GM23248 (cell line): Measurements from ENCODE around the gene CAST. TPM values are rescaled to one million over a fixed set of nuclear protein-coding genes. Genes with fewer than 3 reads are reported as not detected.

Source experiments
- DNase-seq: peaks from one replicate; pipeline ENCODE4 v3.0.0-alpha.2; 2015
- H2AFZ ChIP-seq: fragments of 200-600 bp; sonication (generic); 2 replicates; pipeline ENCODE4 v1.6.1; 2016; ENCODE audit warnings: antibody characterized with exemption
- H3F3A ChIP-seq: fragments of 200-600 bp; sonication (generic); 2 replicates; pipeline ENCODE4 v1.6.1; 2016; ENCODE audit warnings: mild to moderate bottlenecking, antibody characterized with exemption, mixed run types; ENCODE audit not compliant: insufficient read depth
- H3K27ac ChIP-seq: fragments of 200-600 bp; sonication (generic); 2 replicates; pipeline ENCODE4 v1.5.1; 2016; ENCODE audit warnings: mild to moderate bottlenecking
- H3K27me3 ChIP-seq: fragments of 200-600 bp; sonication (generic); replicated peaks from 2 replicates; pipeline ENCODE4 v1.6.1; 2016; ENCODE audit warnings: mild to moderate bottlenecking; ENCODE audit not compliant: insufficient read depth
- H3K36me3 ChIP-seq: fragments of 200-600 bp; sonication (generic); 2 replicates; pipeline ENCODE4 v1.6.1; 2016; ENCODE audit warnings: low read depth, mild to moderate bottlenecking
- H3K4me1 ChIP-seq: fragments of 200-600 bp; sonication (generic); 2 replicates; pipeline ENCODE4 v1.6.1; 2016; ENCODE audit warnings: mild to moderate bottlenecking; ENCODE audit not compliant: insufficient read depth
- H3K4me2 ChIP-seq: fragments of 200-600 bp; sonication (generic); one replicate; pipeline ENCODE4 v1.6.1; 2016; ENCODE audit warnings: mild to moderate bottlenecking; ENCODE audit not compliant: unreplicated experiment
- H3K4me3 ChIP-seq: fragments of 200-600 bp; sonication (generic); 2 replicates; pipeline ENCODE4 v1.5.1; 2016; ENCODE audit warnings: mild to moderate bottlenecking
- H3K79me2 ChIP-seq: fragments of 200-600 bp; sonication (generic); 2 replicates; pipeline ENCODE4 v1.6.1; 2016; ENCODE audit warnings: mild to moderate bottlenecking; ENCODE audit not compliant: insufficient read depth
- H3K9ac ChIP-seq: fragments of 200-600 bp; sonication (generic); 2 replicates; pipeline ENCODE4 v1.6.1; 2016; ENCODE audit warnings: mild to moderate bottlenecking
- H3K9me2 ChIP-seq: fragments of 200-600 bp; sonication (generic); 2 replicates; pipeline ENCODE4 v1.6.1; 2016; ENCODE audit warnings: mixed run types, mild to moderate bottlenecking, moderate library complexity; ENCODE audit not compliant: insufficient read depth
- H3K9me3 ChIP-seq: fragments of 200-600 bp; sonication (generic); one replicate; pipeline ENCODE4 v1.6.1; 2017; ENCODE audit warnings: low read depth
- H4K20me1 ChIP-seq: fragments of 200-600 bp; sonication (generic); 2 replicates; pipeline ENCODE4 v1.6.0; 2016; ENCODE audit not compliant: insufficient read depth
- EZH2 ChIP-seq: fragments of 200-600 bp; sonication (generic); IDR thresholded peaks from 2 replicates; pipeline ENCODE4 v1.6.1; 2018; ENCODE audit warnings: antibody characterized with exemption, mild to moderate bottlenecking; ENCODE audit not compliant: insufficient read depth, poor library complexity, severe bottlenecking
- EZH2phosphoT487 ChIP-seq: fragments of 200-600 bp; sonication (generic); IDR thresholded peaks from 2 replicates; pipeline ENCODE4 v1.6.1; 2018; ENCODE audit warnings: antibody characterized with exemption, moderate library complexity, mild to moderate bottlenecking, low read depth; ENCODE audit not compliant: insufficient read depth
- WGBS, 2 experiments: methylation state at CpG; one replicate each; pipeline ENCODE4 v1.1.6; 2015 to 2017; ENCODE audit warnings: low lambda C conversion rate in 2 of 2, low coverage in 1 of 2; ENCODE audit errors: missing lambda C conversion rate in 2 of 2; 5-methylcytosine and 5-hydroxymethylcytosine counted together
- in situ Hi-C: fragments of 300-500 bp; cut with MboI; formaldehyde crosslinking; loops from 2 replicates; pipeline ENCODE4 v1.15.0; 2020
- polyA plus RNA-seq: library from polyadenylated mRNA; unstranded; fragments of >200 nt; fragmentation: Nextera tagmentation; extraction: Ambion mirVana; gene quantifications from 2 replicates; pipeline ENCODE4 v1.2.1, GENCODE V29; 2016
- total RNA-seq: library from RNA; depleted of rRNA; stranded (reverse); fragments of >200 nt; shearing (Covaris generic); gene quantifications from 2 replicates; pipeline ENCODE4 v1.2.3, GENCODE V29; 2014

The CAST gene
- total and polyA plus RNA-seq, 2 experiments from 2014 or later = 179 to 196 TPM

DNA sequence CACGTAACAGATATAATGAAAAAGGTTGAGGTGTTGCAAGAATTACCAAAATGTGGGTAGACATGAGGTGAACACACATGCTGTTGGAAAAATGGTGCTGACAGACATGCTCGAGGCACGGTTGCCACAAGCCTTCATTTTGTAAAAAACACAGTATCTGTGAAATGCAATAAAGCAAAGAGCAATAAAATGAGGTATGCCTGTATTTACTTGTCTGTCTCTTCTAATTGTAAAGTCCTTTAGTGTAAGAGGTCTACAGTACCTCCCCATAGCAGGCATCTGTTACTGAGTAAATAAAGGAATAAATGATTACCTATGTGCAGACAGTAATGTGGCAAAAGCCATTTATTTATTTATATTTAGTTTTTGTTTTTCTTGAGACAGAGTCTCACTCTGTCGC lies 3.0 kb upstream of the CAST start:
- H3K9me2 ChIP-seq = no peaks in the 10 kb centered on the region
- H4K20me1 ChIP-seq = no peaks in the 10 kb centered on the region
- H3F3A ChIP-seq = peaks cover 53% of the 10 kb centered on the region
- DNase-seq = no peak
- H3K27ac ChIP-seq = no peak overlapping the region
- no peaks in the 10 kb centered on the region for H3K36me3 ChIP-seq
- no peaks in the 10 kb centered on the region for H3K27me3 ChIP-seq
- in situ Hi-C loops = no loop called here
- H3K9ac ChIP-seq = no peak overlapping the region
- H3K4me3 ChIP-seq = no peak overlapping the region
- H3K4me2 ChIP-seq = no peak overlapping the region
- no peak for TF ChIP-seq EZH2
- no peak for TF ChIP-seq EZH2phosphoT487
- no peaks in the 10 kb centered on the region for H3K9me3 ChIP-seq
- peaks cover 43% of the 10 kb centered on the region for H3K4me1 ChIP-seq
- no peak overlapping the region for H2AFZ ChIP-seq
- peaks cover 9% of the 10 kb centered on the region for H3K79me2 ChIP-seq
- WGBS, 2 experiments = 92 to 94% methylated on average over 4 of the region's 4 CpGs

DNA sequence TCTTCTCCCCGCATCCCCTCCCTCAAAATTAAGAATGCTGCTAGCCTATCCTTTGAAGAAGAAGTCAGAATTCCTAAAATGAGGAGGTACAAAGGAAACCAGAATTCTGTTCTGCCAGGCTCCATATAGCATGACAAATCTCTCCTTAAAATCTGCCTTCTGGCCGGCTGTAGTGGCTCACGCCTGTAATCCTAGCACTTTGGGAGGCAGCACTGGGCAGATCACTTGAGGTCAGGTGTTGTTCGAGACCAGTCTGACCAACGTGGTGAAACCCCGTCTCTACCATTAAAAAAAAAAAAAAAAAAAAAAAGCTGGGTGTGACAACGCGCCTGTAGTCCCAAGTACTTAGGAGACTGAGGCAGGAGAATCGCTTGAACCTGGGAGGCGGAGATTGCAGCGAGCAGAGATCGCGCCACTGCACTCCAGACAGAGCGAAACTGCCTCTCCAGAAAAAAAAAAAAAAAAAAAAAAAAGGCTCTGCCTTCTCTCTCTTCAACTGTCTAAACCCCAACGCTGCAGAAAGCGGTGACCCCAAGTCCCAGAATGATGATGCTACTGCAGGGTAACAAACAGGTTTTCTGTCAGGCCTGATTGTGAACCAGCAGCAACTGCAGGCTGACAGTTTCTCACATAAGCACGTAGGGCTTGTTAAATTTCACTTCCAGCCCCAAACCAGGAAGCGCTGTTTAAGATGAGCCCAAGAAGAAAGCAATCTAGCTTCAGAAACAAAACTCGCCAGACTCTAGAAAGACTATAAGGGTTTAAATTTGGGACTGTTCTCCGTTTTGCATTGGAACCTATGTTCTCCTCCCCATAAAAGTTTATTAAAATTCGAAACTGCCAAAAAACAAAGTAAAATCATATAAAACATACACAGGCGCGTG lies 963 bp upstream of the CAST start:
- Histone ChIP-seq H3K9me3 (no peaks in the 10 kb centered on the region), H3F3A (peaks cover 41% of the 10 kb centered on the region), H3K9me2 (no peaks in the 10 kb centered on the region), H3K4me3 (peak overlapping the region; percentile 88), H3K4me1 (peaks cover 33% of the 10 kb centered on the region), H3K79me2 (peaks cover 30% of the 10 kb centered on the region), H2AFZ (peak overlapping the region; percentile 74), H3K36me3 (no peaks in the 10 kb centered on the region), H3K9ac (peak overlapping the region; percentile 92), H3K4me2 (peak overlapping the region; percentile 87), H3K27ac (peak overlapping the region; percentile 95), H4K20me1 (no peaks in the 10 kb centered on the region), H3K27me3 (no peaks in the 10 kb centered on the region)
- in situ Hi-C loops = no loop called here
- DNase-seq = peak; percentile 72
- 7 to 8% methylated on average over 21 to 23 of the region's 23 CpGs for WGBS, 2 experiments
- TF ChIP-seq EZH2 (no peak), EZH2phosphoT487 (no peak)

DNA sequence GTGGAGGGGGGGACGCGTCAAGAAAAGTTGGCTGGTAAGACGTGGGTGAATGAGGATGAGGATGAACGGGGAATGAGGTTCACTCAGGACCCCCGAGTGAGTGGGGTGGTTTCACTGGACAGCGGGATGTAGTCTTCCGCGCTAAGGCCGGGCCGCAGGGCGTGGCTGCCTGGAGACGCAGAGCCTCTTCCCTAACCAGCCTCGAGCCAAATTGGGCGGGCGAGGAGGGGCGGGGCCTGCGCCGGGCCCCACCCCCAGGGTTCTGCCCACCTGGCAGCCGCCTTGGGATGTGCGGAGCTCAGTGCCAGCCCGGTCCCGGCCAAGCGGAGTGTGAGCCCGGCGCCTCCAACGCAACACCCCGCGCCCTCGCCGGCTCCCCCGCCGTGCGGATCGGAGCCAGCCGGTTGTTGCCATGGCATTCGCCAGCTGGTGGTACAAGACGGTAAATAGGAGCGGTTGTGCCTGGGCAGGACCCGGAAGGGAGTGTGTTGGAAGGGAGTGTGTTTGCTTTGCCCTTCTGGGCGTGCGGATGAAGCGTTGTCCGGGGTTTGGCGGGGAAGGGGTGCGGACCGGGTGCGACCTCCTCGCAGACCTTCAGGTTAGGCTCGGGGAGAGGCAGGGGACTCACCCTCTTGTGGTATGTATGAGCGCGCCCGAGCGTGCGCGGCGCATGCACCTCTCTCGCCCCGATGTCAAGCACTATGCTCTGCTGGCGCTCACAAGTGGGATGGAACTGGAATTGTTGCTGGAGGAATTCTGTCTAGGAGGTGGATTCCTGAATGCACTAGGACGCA lies 746 bp downstream of the CAST start:
- peak overlapping the region; percentile 74 for H2AFZ ChIP-seq
- peak overlapping the region; percentile 88 for H3K4me3 ChIP-seq
- in situ Hi-C loops = no loop called here
- H3K4me2 ChIP-seq = peak overlapping the region; percentile 87
- peaks cover 18% of the 10 kb centered on the region for H3K4me1 ChIP-seq
- 1% methylated on average over 44 to 60 of the region's 60 CpGs for WGBS, 2 experiments
- H3K27me3 ChIP-seq = no peaks in the 10 kb centered on the region
- TF ChIP-seq EZH2phosphoT487 (no peak), EZH2 (no peak)
- H3K9me3 ChIP-seq = no peaks in the 10 kb centered on the region
- H3K9me2 ChIP-seq = no peaks in the 10 kb centered on the region
- peaks cover 47% of the 10 kb centered on the region for H3K79me2 ChIP-seq
- peak; percentile 94 for DNase-seq
- no peaks in the 10 kb centered on the region for H4K20me1 ChIP-seq
- H3K9ac ChIP-seq = peak overlapping the region; percentile 92
- H3K36me3 ChIP-seq = no peaks in the 10 kb centered on the region
- H3K27ac ChIP-seq = peak overlapping the region; percentile 95
- H3F3A ChIP-seq = peaks cover 25% of the 10 kb centered on the region

DNA sequence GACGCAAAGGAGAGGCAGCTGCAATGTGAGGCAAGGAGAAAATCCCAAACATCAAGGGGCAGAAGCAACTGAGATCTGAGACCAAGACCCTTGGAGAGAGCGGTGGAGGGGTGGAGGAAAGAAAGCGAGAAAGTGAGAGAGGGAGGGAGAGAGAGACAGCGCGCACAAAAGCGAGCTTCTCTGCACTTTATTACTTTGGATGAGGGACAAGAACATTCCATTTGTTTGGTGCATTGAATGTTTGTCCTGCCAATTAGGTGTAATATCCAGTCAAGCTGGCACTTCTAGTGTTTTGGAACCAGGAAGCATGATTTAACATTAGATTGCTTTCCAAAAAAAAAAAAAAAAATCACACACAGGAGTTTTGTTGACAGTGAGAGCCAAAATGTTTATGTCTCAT lies 1.4 kb downstream of the CAST start:
- peak overlapping the region; percentile 92 for H3K9ac ChIP-seq
- in situ Hi-C loops = no loop called here
- no peaks in the 10 kb centered on the region for H3K9me2 ChIP-seq
- H3F3A ChIP-seq = peaks cover 25% of the 10 kb centered on the region
- H3K27me3 ChIP-seq = no peaks in the 10 kb centered on the region
- 2 to 6% methylated on average over 6 of the region's 6 CpGs for WGBS, 2 experiments
- peak overlapping the region; percentile 87 for H3K4me2 ChIP-seq
- H3K4me1 ChIP-seq = peaks cover 18% of the 10 kb centered on the region
- peaks cover 54% of the 10 kb centered on the region for H3K79me2 ChIP-seq
- H3K36me3 ChIP-seq = no peaks in the 10 kb centered on the region
- H3K27ac ChIP-seq = peak overlapping the region; percentile 95
- TF ChIP-seq EZH2 = no peak
- TF ChIP-seq EZH2phosphoT487 = no peak
- peak overlapping the region; percentile 74 for H2AFZ ChIP-seq
- H3K9me3 ChIP-seq = no peaks in the 10 kb centered on the region
- H4K20me1 ChIP-seq = 0 out of 2 replicates have a peak, but pooled peaks cover 4% of the 10 kb centered on the region
- peak; percentile 34 for DNase-seq
- H3K4me3 ChIP-seq = peak overlapping the region; percentile 88
